Skeletal muscle satellite cell (primary cell): ENCODE results near the gene HTRA3.
A peak's percentile ranks its signal among the peaks of the same experiment; 100 is the strongest.

Experiments used
- H3K27me3 ChIP-seq: 2 replicates; pipeline ENCODE4 v1.7.0; 2013; ENCODE audit warnings: low read length; ENCODE audit not compliant: control insufficient read depth, insufficient read depth
- H3K36me3 ChIP-seq: 2 replicates; pipeline ENCODE4 v1.7.0; 2013; ENCODE audit warnings: mild to moderate bottlenecking, control low read depth, low read length; ENCODE audit not compliant: insufficient read depth
- H3K4me1 ChIP-seq: 2 replicates; pipeline ENCODE4 v1.7.0; 2013; ENCODE audit warnings: low read length; ENCODE audit not compliant: control insufficient read depth, insufficient read depth
- H3K4me2 ChIP-seq: 2 replicates; pipeline ENCODE4 v1.7.0; 2013; ENCODE audit warnings: mild to moderate bottlenecking, low read length
- H3K4me3 ChIP-seq: 2 replicates; pipeline ENCODE4 v1.7.0; 2013; ENCODE audit warnings: low read length
- H3K9ac ChIP-seq: 2 replicates; pipeline ENCODE4 v1.7.0; 2013; ENCODE audit warnings: mild to moderate bottlenecking, low read depth, low read length, moderate library complexity
- H3K9me3 ChIP-seq: replicated peaks from 2 replicates; pipeline ENCODE4 v1.7.0; 2013; ENCODE audit warnings: mild to moderate bottlenecking, control low read depth, low read length

Gene HTRA3

GRCh38 chr4:8236106-8236919 is 33.2 kb upstream of the HTRA3 start:
- H3K4me3 ChIP-seq = peak overlapping the region; percentile 35
- H3K9ac ChIP-seq = no peak overlapping the region
- no peaks in the 10 kb centered on the region for H3K4me1 ChIP-seq
- peak overlapping the region; percentile 59 for H3K4me2 ChIP-seq
- H3K9me3 ChIP-seq = no peaks in the 10 kb centered on the region
- no peaks in the 10 kb centered on the region for H3K27me3 ChIP-seq
- no peaks in the 10 kb centered on the region for H3K36me3 ChIP-seq

GRCh38 chr4:8236920-8237195 is 32.7 kb upstream of the HTRA3 start:
- Histone ChIP-seq H3K4me1 (no peaks in the 10 kb centered on the region), H3K4me3 (no peak overlapping the region), H3K4me2 (no peak overlapping the region), H3K36me3 (no peaks in the 10 kb centered on the region), H3K27me3 (no peaks in the 10 kb centered on the region), H3K9ac (no peak overlapping the region), H3K9me3 (no peaks in the 10 kb centered on the region)

- H3K9ac ChIP-seq = no peak overlapping the region
- H3K4me3 ChIP-seq = no peak overlapping the region
- H3K4me2 ChIP-seq = no peak overlapping the region
- no peaks in the 10 kb centered on the region for H3K36me3 ChIP-seq
- H3K4me1 ChIP-seq = peaks cover 2% of the 10 kb centered on the region
- H3K27me3 ChIP-seq = no peaks in the 10 kb centered on the region
- no peaks in the 10 kb centered on the region for H3K9me3 ChIP-seq
Measured at GRCh38 chr4:8237256-8237989, 32.1 kb upstream of the HTRA3 start.

- Histone ChIP-seq H3K36me3 (no peaks in the 10 kb centered on the region), H3K4me3 (no peak overlapping the region), H3K4me2 (no peak overlapping the region), H3K27me3 (no peaks in the 10 kb centered on the region), H3K4me1 (peaks cover 5% of the 10 kb centered on the region), H3K9me3 (no peaks in the 10 kb centered on the region), H3K9ac (no peak overlapping the region)
Measured at GRCh38 chr4:8238036-8238511, 31.5 kb upstream of the HTRA3 start.

- Histone ChIP-seq H3K36me3 (no peaks in the 10 kb centered on the region), H3K4me1 (peaks cover 5% of the 10 kb centered on the region), H3K9me3 (no peaks in the 10 kb centered on the region), H3K9ac (no peak overlapping the region), H3K27me3 (no peaks in the 10 kb centered on the region), H3K4me2 (no peak overlapping the region), H3K4me3 (no peak overlapping the region)
Measured at GRCh38 chr4:8238515-8239053, 31.0 kb upstream of the HTRA3 start.

GRCh38 chr4:8239226-8239625 is 30.3 kb upstream of the HTRA3 start:
- Histone ChIP-seq H3K4me1 (peaks cover 5% of the 10 kb centered on the region), H3K9me3 (no peaks in the 10 kb centered on the region), H3K27me3 (no peaks in the 10 kb centered on the region), H3K9ac (no peak overlapping the region), H3K4me2 (no peak overlapping the region), H3K4me3 (no peak overlapping the region), H3K36me3 (no peaks in the 10 kb centered on the region)

GRCh38 chr4:8239661-8240060 is 29.9 kb upstream of the HTRA3 start:
- Histone ChIP-seq H3K4me1 (peaks cover 5% of the 10 kb centered on the region), H3K9ac (no peak overlapping the region), H3K36me3 (no peaks in the 10 kb centered on the region), H3K9me3 (no peaks in the 10 kb centered on the region), H3K4me2 (no peak overlapping the region), H3K27me3 (no peaks in the 10 kb centered on the region), H3K4me3 (no peak overlapping the region)

- Histone ChIP-seq H3K4me1 (peaks cover 5% of the 10 kb centered on the region), H3K9me3 (no peaks in the 10 kb centered on the region), H3K4me2 (no peak overlapping the region), H3K36me3 (no peaks in the 10 kb centered on the region), H3K4me3 (no peak overlapping the region), H3K27me3 (peaks cover 4% of the 10 kb centered on the region), H3K9ac (no peak overlapping the region)
Measured at GRCh38 chr4:8240211-8241041, 29.1 kb upstream of the HTRA3 start.

- H3K27me3 ChIP-seq = peaks cover 4% of the 10 kb centered on the region
- H3K36me3 ChIP-seq = no peaks in the 10 kb centered on the region
- peaks cover 5% of the 10 kb centered on the region for H3K4me1 ChIP-seq
Measured at GRCh38 chr4:8241211-8241779, 28.3 kb upstream of the HTRA3 start.

GRCh38 chr4:8241895-8242696 is 27.5 kb upstream of the HTRA3 start:
- H3K27me3 ChIP-seq = peaks cover 10% of the 10 kb centered on the region
- no peaks in the 10 kb centered on the region for H3K36me3 ChIP-seq
- H3K4me3 ChIP-seq = no peak overlapping the region
- no peaks in the 10 kb centered on the region for H3K9me3 ChIP-seq
- H3K4me1 ChIP-seq = peaks cover 5% of the 10 kb centered on the region
- H3K9ac ChIP-seq = peak overlapping the region; percentile 27
- peak overlapping the region; percentile 46 for H3K4me2 ChIP-seq

More at GRCh38 chr4:8241211-8241779, 28.3 kb upstream of the HTRA3 start:
- no peak overlapping the region for H3K9ac ChIP-seq
- no peak overlapping the region for H3K4me3 ChIP-seq
- no peak overlapping the region for H3K4me2 ChIP-seq
- H3K9me3 ChIP-seq = no peaks in the 10 kb centered on the region
